SK-N-SH (cell line): Measurements from ENCODE around the gene FXR2. TPM values are rescaled to one million over a fixed set of nuclear protein-coding genes. Genes with fewer than 3 reads are reported as not detected.

Experiments
- CTCF ChIA-PET: fragments of 300-600, 350-600 bp; formaldehyde crosslinking; extraction: SDS; loops from one replicate; lab custom pipeline; 2021; lab: Yijun Ruan, JAX
- POLR2A ChIA-PET: fragments of 350-600 bp; sonication (Branson Sonifier 250); formaldehyde crosslinking; extraction: SDS; loops from one replicate; lab custom pipeline; 2020; ENCODE audit warnings: antibody characterized with exemption, inconsistent platforms; lab: Yijun Ruan, JAX
- DNase-seq: peaks from one replicate; pipeline ENCODE4 v3.0.0; 2012
- H2AFZ ChIP-seq: fragments of 200-600 bp; sonication (generic); 2 replicates; pipeline ENCODE4 v1.8.1; 2016; ENCODE audit warnings: antibody characterized with exemption, mild to moderate bottlenecking, low read depth
- H3F3A ChIP-seq: fragments of 200-600 bp; sonication (generic); replicated peaks from 2 replicates; pipeline ENCODE3; 2016; ENCODE audit warnings: antibody characterized with exemption, mild to moderate bottlenecking; ENCODE audit not compliant: insufficient read depth
- H3K27ac ChIP-seq, 2 experiments: fragments of 200-500 bp in 1 of 2; fragments of 200-600 bp in 1 of 2; sonication (Bioruptor generic) in 1 of 2; sonication (generic), shearing (Covaris generic) in 1 of 2; 2 replicates each; pipeline versions ENCODE4 v1.5.1 to v1.6.1; 2014 to 2016; ENCODE audit warnings: low read depth in 2 of 2, inconsistent platforms in 1 of 2, low read length in 1 of 2, mild to moderate bottlenecking in 1 of 2, mixed read lengths in 1 of 2
- H3K27me3 ChIP-seq: fragments of 200-600 bp; sonication (generic), shearing (Covaris generic); 2 replicates; pipeline ENCODE4 v1.6.1; 2016; ENCODE audit warnings: mixed run types; ENCODE audit not compliant: insufficient read depth
- H3K36me3 ChIP-seq, 2 experiments: fragments of 200-500 bp in 1 of 2; fragments of 200-600 bp in 1 of 2; sonication (Bioruptor generic) in 1 of 2; sonication (generic) in 1 of 2; replicated peaks in 1 of 2; 2 replicates each; pipeline versions ENCODE3 to v1.5.1; 2014 to 2016; ENCODE audit warnings: low read length in 1 of 2, mild to moderate bottlenecking in 1 of 2; ENCODE audit not compliant: insufficient read depth in 2 of 2, control insufficient read depth in 1 of 2
- H3K4me1 ChIP-seq, 2 experiments: fragments of 200-500 bp in 1 of 2; fragments of 200-600 bp in 1 of 2; sonication (Bioruptor generic) in 1 of 2; sonication (generic), shearing (Covaris generic) in 1 of 2; 2 replicates each; pipeline versions ENCODE4 v1.5.1 to v1.6.1; 2014 to 2016; ENCODE audit warnings: low read depth in 1 of 2, low read length in 1 of 2, mixed run types in 1 of 2; ENCODE audit not compliant: insufficient read depth in 2 of 2, control insufficient read depth in 1 of 2
- H3K4me2 ChIP-seq: fragments of 200-600 bp; sonication (generic), shearing (Covaris generic); 2 replicates; pipeline ENCODE4 v1.6.1; 2017; ENCODE audit warnings: mixed run types
- H3K4me3 ChIP-seq, 2 experiments: fragments of 200-500 bp in 1 of 2; fragments of 200-600 bp in 1 of 2; sonication (Bioruptor generic) in 1 of 2; sonication (generic), shearing (Covaris generic) in 1 of 2; 2 replicates each; pipeline versions ENCODE4 v1.5.1 to v1.8.1; 2014 to 2016; ENCODE audit warnings: low read depth in 2 of 2, inconsistent platforms in 1 of 2, low read length in 1 of 2, mild to moderate bottlenecking in 1 of 2, mixed read lengths in 1 of 2, moderate library complexity in 1 of 2
- H3K79me2 ChIP-seq: fragments of 200-600 bp; sonication (generic); 2 replicates; pipeline ENCODE4 v1.8.1; 2017; ENCODE audit warnings: mild to moderate bottlenecking; ENCODE audit not compliant: insufficient read depth
- H3K9ac ChIP-seq: fragments of 200-600 bp; sonication (generic); 2 replicates; pipeline ENCODE4 v1.6.1; 2017; ENCODE audit warnings: mixed run types
- H3K9me2 ChIP-seq: fragments of 200-600 bp; sonication (generic); 2 replicates; pipeline ENCODE4 v1.6.1; 2017; ENCODE audit warnings: mixed run types
- H3K9me3 ChIP-seq: fragments of 200-600 bp; sonication (generic); 2 replicates; pipeline ENCODE4 v1.6.1; 2017; ENCODE audit warnings: mixed run types, mild to moderate bottlenecking, moderate library complexity
- H4K20me1 ChIP-seq: fragments of 200-600 bp; sonication (generic); 2 replicates; pipeline ENCODE4 v1.6.1; 2017; ENCODE audit warnings: mild to moderate bottlenecking, mixed run types; ENCODE audit not compliant: insufficient read depth
- CTCF ChIP-seq: fragments of 200-600 bp; sonication (generic); IDR thresholded peaks from 2 replicates; pipeline ENCODE4 v1.6.1; 2017; ENCODE audit warnings: antibody characterized with exemption, mild to moderate bottlenecking, moderate library complexity
- ELF1 ChIP-seq: IDR thresholded peaks from 2 replicates; pipeline ENCODE4 v1.4.0; 2012
- EZH2phosphoT487 ChIP-seq: fragments of 200-600 bp; sonication (generic); IDR thresholded peaks from 2 replicates; pipeline ENCODE4 v1.6.1; 2017; ENCODE audit warnings: low read depth, mixed run types, mild to moderate bottlenecking, antibody characterized with exemption, moderate library complexity, borderline replicate concordance
- FOXJ3 ChIP-seq: sonication (generic); formaldehyde crosslinking; IDR thresholded peaks from 2 replicates; pipeline ENCODE4 v1.5.1; 2020; ENCODE audit warnings: mild to moderate bottlenecking, missing genetic modification reagents
- FOXM1 ChIP-seq: IDR thresholded peaks from 2 replicates; pipeline ENCODE4 v1.4.0; 2012; ENCODE audit warnings: low read depth, mild to moderate bottlenecking
- GATA2 ChIP-seq: sonication (generic); formaldehyde crosslinking; IDR thresholded peaks from 2 replicates; pipeline ENCODE4 v1.5.0; 2020; ENCODE audit warnings: mild to moderate bottlenecking, missing genetic modification reagents
- IRF3 ChIP-seq: fragments of 150-350 bp; IDR thresholded peaks from 2 replicates; pipeline ENCODE4 v1.6.1; 2016; ENCODE audit warnings: mild to moderate bottlenecking, low read depth, low read length
- JUND ChIP-seq: IDR thresholded peaks from 2 replicates; pipeline ENCODE4 v1.4.0; 2012
- MEF2A ChIP-seq: IDR thresholded peaks from 2 replicates; pipeline ENCODE4 v1.4.0; 2012; ENCODE audit warnings: low read depth, borderline replicate concordance
- MXI1 ChIP-seq: IDR thresholded peaks from 2 replicates; pipeline ENCODE4 v1.6.1; 2012; ENCODE audit warnings: mild to moderate bottlenecking, low read depth, low read length, improper control_type of control experiment
- PBX3 ChIP-seq: IDR thresholded peaks from 2 replicates; pipeline ENCODE4; 2012
- RAD21 ChIP-seq: IDR thresholded peaks from 2 replicates; pipeline ENCODE4 v1.6.1; 2012; ENCODE audit warnings: mild to moderate bottlenecking, low read length
- RFX5 ChIP-seq: IDR thresholded peaks from 2 replicates; pipeline ENCODE4 v1.6.1; 2012; ENCODE audit warnings: mild to moderate bottlenecking, improper control_type of control experiment, low read length
- RXRA ChIP-seq: IDR thresholded peaks from 2 replicates; pipeline ENCODE4 v1.4.0; 2012; ENCODE audit warnings: low read depth, mild to moderate bottlenecking, borderline replicate concordance
- SIN3A ChIP-seq: IDR thresholded peaks from 2 replicates; pipeline ENCODE4 v1.6.1; 2012; ENCODE audit warnings: low read depth, mild to moderate bottlenecking, low read length, moderate library complexity, borderline replicate concordance
- SMC3 ChIP-seq: IDR thresholded peaks from 2 replicates; pipeline ENCODE4 v1.6.1; 2012; ENCODE audit warnings: low read depth, low read length, improper control_type of control experiment
- TAF1 ChIP-seq: IDR thresholded peaks from 2 replicates; pipeline ENCODE4 v1.6.1; 2012; ENCODE audit warnings: low read depth, mild to moderate bottlenecking, low read length, moderate library complexity, borderline replicate concordance
- TCF12 ChIP-seq: IDR thresholded peaks from 2 replicates; pipeline ENCODE4 v1.4.0; 2012
- USF1 ChIP-seq: IDR thresholded peaks from 2 replicates; pipeline ENCODE4 v1.4.0; 2012; ENCODE audit warnings: low read depth, borderline replicate concordance
- USF2 ChIP-seq: fragments of 150-350 bp; IDR thresholded peaks from 2 replicates; pipeline ENCODE4 v1.6.1; 2017; ENCODE audit warnings: antibody characterized with exemption, low read length, low read depth, borderline replicate concordance
- ZBTB33 ChIP-seq: IDR thresholded peaks from 2 replicates; pipeline ENCODE4 v1.4.0; 2012; ENCODE audit warnings: low read depth, borderline replicate concordance
- WGBS: methylation state at CpG from one replicate; pipeline ENCODE4 v1.1.6; 2017; ENCODE audit warnings: low lambda C conversion rate; 5-methylcytosine and 5-hydroxymethylcytosine counted together
- polyA plus RNA-seq, 3 experiments: library from polyadenylated mRNA; depleted of rRNA; stranded (reverse); fragments of >200 nt; gene quantifications; 2 replicates each; pipeline ENCODE4 v1.2.3, GENCODE V29; 2012

The FXR2 gene
- polyA plus RNA-seq, 1 of the 3 experiments (the other 2 are of a cell fraction), result 56.4 TPM

GRCh38 chr17:7557147-7557764, 57.4 kb downstream of the FXR2 start (continued):
- TF ChIP-seq SIN3A (no peak), EZH2phosphoT487 (no peak), ELF1 (no peak), ZBTB33 (no peak)

GRCh38 chr17:7556627-7557026, 58.1 kb downstream of the FXR2 start:
- H4K20me1 ChIP-seq, result no peaks in the 10 kb centered on the region
- H3K9me2 ChIP-seq, result no peaks in the 10 kb centered on the region
- no peak overlapping the region for H3K9ac ChIP-seq
- peaks cover 0 to 4% of the 10 kb centered on the region in 2 experiments for H3K36me3 ChIP-seq
- TF ChIP-seq CTCF, result no peak
- TF ChIP-seq JUND, result no peak
- no peak for TF ChIP-seq MEF2A
- no peak for TF ChIP-seq ELF1
- no peak for TF ChIP-seq USF2
- TF ChIP-seq SIN3A, result no peak
- no peak for TF ChIP-seq RXRA
- no peak for TF ChIP-seq RAD21
- no peak for TF ChIP-seq PBX3
- TF ChIP-seq TAF1, result no peak
- TF ChIP-seq GATA2 (CRISPR knock-in tag), result no peak
- TF ChIP-seq SMC3, result no peak
- TF ChIP-seq FOXM1, result no peak
- TF ChIP-seq USF1, result no peak
- TF ChIP-seq FOXJ3, result no peak
- no peak for TF ChIP-seq IRF3
- TF ChIP-seq RFX5, result no peak
- TF ChIP-seq MXI1, result no peak
- TF ChIP-seq TCF12, result no peak
- CTCF ChIA-PET, result interaction anchor here (1.5 to 10.7 kb wide), 3 partner anchors 15 to 45 kb away, joined by 3 to 236 read pairs (median 6); no protein-coding TSS in a partner anchor
- no peak overlapping the region for H3K4me3 ChIP-seq
- H3K4me1 ChIP-seq, result peaks cover 12 to 37% of the 10 kb centered on the region in 2 experiments; a peak in 3 of 4 replicates
- no peaks in the 10 kb centered on the region for H3K9me3 ChIP-seq
- H2AFZ ChIP-seq, result no peak overlapping the region
- no peak for DNase-seq
- H3K79me2 ChIP-seq, result no peaks in the 10 kb centered on the region
- POLR2A ChIA-PET, result no interaction called here
- no peaks in the 10 kb centered on the region for H3K27me3 ChIP-seq
- peaks cover 8% of the 10 kb centered on the region for H3F3A ChIP-seq
- H3K27ac ChIP-seq, result no peak overlapping the region
- 97% methylated on average over 12 of the region's 12 CpGs for WGBS
- H3K4me2 ChIP-seq, result no peak overlapping the region
